AG09319 (cell line): ENCODE results near the gene SLC35F1.

ENCODE experiments used
- DNase-seq: peaks from one replicate; pipeline ENCODE4 v3.0.0-alpha.2; 2010; ENCODE audit warnings: low read depth; ENCODE audit errors: extremely low read depth
- TF ChIP-seq, protein P1 (sequence below): IDR thresholded peaks from 2 replicates; pipeline ENCODE4 v1.5.1; 2011; ENCODE audit warnings: low read depth, mild to moderate bottlenecking, inconsistent platforms, low read length, moderate library complexity

SLC35F1 gene

DNA sequence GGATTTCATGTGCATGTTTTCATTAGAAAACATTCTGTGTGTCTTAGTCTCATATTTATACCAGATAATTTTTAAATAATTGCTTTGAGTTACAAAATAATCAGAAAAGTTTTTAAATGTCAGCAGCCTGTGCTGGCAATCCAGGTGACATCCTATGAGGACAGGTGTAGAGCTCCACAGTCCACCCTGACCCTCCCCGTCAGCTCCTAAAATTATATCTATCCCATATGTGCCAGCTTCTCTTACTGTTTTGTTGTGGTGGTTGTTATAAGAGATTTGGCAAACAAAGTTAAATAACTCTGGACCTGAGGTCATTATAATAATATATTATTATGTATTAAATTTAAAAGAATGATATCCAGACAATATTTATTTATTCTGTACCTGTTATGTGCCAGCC lies 387.8 kb downstream of the SLC35F1 start:
- TF ChIP-seq, protein P1, sequence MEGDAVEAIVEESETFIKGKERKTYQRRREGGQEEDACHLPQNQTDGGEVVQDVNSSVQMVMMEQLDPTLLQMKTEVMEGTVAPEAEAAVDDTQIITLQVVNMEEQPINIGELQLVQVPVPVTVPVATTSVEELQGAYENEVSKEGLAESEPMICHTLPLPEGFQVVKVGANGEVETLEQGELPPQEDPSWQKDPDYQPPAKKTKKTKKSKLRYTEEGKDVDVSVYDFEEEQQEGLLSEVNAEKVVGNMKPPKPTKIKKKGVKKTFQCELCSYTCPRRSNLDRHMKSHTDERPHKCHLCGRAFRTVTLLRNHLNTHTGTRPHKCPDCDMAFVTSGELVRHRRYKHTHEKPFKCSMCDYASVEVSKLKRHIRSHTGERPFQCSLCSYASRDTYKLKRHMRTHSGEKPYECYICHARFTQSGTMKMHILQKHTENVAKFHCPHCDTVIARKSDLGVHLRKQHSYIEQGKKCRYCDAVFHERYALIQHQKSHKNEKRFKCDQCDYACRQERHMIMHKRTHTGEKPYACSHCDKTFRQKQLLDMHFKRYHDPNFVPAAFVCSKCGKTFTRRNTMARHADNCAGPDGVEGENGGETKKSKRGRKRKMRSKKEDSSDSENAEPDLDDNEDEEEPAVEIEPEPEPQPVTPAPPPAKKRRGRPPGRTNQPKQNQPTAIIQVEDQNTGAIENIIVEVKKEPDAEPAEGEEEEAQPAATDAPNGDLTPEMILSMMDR, result no peak
- no peak for DNase-seq

DNA sequence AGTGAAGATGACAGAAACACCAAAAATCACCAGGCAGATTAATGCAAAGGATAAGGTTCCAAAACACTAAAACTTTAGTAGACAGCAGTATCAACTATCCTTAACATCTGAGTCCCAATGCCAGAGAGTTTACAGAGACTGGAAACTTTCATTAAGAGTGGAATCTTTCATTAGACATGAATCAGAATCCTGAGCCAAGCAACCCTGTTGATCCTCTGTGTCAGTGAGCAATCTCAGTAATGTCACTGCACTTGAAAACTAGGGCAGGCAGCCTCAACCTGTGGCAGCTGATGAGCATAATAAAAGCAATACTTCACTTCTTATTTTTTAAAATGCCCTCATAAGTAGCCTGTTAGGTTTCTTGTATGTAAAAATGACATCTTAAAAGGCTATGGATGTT lies 388.3 kb downstream of the SLC35F1 start:
- no peak for DNase-seq
- TF ChIP-seq, protein P1, result no peak

DNA sequence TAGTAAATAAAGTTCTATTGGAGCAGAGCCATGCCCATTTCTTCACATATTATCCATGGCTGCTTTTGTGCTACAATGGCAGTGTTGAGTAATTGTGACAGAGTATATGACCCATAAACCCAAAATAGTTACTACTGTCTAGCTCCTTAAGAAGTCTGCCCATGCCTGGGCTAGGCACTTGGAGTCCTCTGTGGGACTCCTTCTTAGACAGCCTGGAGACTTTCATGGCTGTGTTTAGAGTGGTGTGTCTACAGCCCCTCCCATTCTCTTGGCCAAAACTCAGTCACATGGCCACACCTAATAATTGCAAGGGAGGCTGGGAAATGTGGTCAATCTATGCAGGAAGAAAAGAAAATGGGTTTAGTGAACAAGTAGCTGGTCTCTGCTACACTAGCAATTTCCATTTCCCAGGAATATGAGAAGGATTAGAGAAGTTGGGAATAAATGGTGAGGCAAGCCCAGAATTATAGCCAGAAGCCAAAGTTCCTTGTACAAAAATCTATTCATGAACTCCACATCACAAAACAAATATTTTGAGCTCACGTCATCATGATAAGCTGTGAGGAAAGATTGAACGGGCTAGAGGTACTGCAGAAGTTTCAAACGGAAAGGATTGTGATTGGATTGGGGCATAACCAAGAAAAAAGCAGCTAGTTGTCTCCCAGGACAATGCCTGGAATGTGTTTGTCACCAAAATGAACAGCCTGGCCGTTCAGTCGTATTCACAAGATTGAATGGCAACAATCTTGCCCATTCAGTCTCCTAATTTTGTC lies 389.3 kb downstream of the SLC35F1 start:
- DNase-seq, result no peak
- TF ChIP-seq, protein P1, result no peak

DNA sequence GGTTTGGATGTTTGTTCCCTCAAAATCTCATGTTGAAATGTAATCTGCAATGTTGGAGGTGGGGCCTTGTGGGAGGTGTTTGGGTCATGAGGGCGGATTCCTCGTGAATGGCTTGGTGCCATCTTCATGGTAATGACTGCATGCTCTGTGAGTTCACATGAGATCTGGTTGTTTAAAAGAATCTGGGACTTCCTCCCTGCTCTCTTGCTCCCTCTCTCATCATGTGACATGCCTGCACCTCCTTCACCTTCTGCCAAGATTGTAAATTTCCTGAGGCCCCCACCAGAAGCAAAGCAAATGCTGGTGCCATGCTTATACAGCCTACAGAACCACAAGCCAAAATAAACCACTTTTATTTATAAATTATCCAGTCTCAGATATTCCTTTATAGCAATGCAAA lies 390.8 kb downstream of the SLC35F1 start:
- no peak for DNase-seq
- TF ChIP-seq, protein P1, result no peak

DNA sequence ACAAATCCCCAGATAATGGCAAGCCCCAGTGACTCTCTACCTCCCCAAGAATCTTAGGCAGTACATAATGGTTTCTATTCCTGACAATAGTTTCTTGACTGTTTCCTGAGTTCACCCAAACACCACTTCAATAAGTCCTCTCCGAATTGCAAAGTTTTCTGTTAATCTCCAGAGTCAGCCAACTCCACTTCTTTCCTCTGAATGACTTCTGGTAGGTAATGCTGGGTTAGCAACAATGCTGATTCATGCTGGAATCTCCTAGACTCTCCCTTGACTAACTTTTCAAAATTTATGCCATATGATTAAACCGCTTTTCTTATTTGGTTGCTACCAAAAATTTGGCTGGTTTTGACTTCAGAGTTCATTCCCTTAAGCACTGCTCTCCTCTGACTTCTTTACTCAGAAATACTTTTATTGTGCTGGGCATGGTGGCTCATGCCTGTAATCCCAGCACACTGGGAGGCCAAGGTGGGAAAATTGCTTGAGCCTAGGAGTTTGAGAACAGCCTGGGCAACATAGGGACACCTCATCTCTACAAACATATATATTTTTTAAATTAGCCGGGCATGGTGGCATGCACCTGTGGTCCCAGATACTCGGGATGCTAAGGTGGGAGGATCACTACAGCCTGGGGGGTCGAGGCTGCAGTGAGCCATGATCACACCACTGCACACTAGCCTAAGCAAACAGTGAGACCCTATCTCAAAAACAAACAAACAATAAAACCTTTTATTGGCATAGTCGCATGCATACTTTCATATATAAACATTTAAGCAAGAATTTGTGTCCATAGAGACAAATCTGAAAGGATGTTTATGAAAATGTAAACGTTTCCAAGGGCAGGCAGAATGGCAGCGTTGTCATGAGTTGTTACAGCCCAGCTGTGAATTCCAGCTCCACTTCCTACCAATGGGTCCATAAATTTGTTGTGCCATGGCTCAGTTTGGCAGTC lies 391.7 kb downstream of the SLC35F1 start:
- DNase-seq, result no peak
- TF ChIP-seq, protein P1, result no peak

DNA sequence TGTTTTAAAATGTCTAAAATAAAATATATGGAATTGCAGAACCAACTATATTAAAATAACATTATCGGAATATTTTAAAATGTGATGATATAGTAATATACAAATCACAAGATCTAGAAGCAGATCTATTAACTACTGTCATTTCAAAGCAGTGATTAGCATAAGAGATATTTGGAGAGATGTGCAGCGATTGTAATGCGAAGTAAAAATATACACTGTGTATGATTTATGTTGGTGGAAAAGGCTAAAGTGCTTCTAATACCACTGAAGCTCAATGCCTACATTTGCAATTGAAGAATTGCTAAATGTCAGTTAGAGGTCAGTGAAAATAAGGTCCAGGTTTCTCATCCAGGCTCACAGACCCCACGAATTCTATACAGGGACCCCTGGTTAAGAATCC lies 392.4 kb downstream of the SLC35F1 start:
- DNase-seq, result no peak

More for the DNA sequence above, 392.4 kb downstream of the SLC35F1 start:
- TF ChIP-seq, protein P1, result no peak
